Thymus (tissue), 11 donors: ENCODE results near the gene CEBPB. TPM values are rescaled to one million over a fixed set of nuclear protein-coding genes. Genes with fewer than 3 reads are reported as not detected.

Source experiments
- DNase-seq, 9 donors: peaks; one replicate each; pipeline ENCODE4 v3.0.0-alpha.2; 2013; ENCODE audit warnings: low spot score in 9 of 9, low read depth in 6 of 9, missing footprints in 1 of 9
- H3K27ac ChIP-seq, 2 donors: one replicate each; pipeline ENCODE4 v1.5.1; 2013; ENCODE audit warnings: control low read depth in 1 of 2, low read depth in 1 of 2, low read length in 1 of 2, mild to moderate bottlenecking in 1 of 2, moderate library complexity in 1 of 2
- H3K27me3 ChIP-seq, 2 donors: one replicate each; pipeline ENCODE4 v1.5.1; 2013; ENCODE audit warnings: low read length in 1 of 2; ENCODE audit not compliant: control insufficient read depth in 2 of 2, insufficient read depth in 1 of 2
- H3K36me3 ChIP-seq, 2 donors: one replicate each; pipeline ENCODE4 v1.5.1; 2013; ENCODE audit warnings: low read length in 1 of 2, mild to moderate bottlenecking in 1 of 2, moderate library complexity in 1 of 2; ENCODE audit not compliant: control insufficient read depth in 2 of 2, insufficient read depth in 2 of 2
- H3K4me1 ChIP-seq, 2 donors: one replicate each; pipeline ENCODE4 v1.5.1; 2013; ENCODE audit warnings: low read length in 2 of 2; ENCODE audit not compliant: control insufficient read depth in 2 of 2, insufficient read depth in 2 of 2
- H3K4me3 ChIP-seq, 2 donors: one replicate each; pipeline ENCODE4 v1.5.1; 2013; ENCODE audit warnings: low read length in 2 of 2, control low read depth in 1 of 2, mild to moderate bottlenecking in 1 of 2
- H3K9me3 ChIP-seq, 2 donors: one replicate each; pipeline ENCODE4 v1.5.1; 2013; ENCODE audit warnings: low read length in 1 of 2, mild to moderate bottlenecking in 1 of 2; ENCODE audit not compliant: control insufficient read depth in 2 of 2, insufficient read depth in 1 of 2
- WGBS: extraction: QIAGEN DNeasy Blood & Tissue Kit; methylation state at CpG from one replicate; pipeline ENCODE4 v1.1.7; 2013; 5-methylcytosine and 5-hydroxymethylcytosine counted together
- polyA plus RNA-seq: library from polyadenylated mRNA; stranded (reverse); fragments of 200-250 nt; gene quantifications from one replicate; pipeline ENCODE4 v1.2.3, GENCODE V29; 2013
- total RNA-seq: library from RNA; stranded (reverse); fragments of 120-200 nt; gene quantifications from one replicate; pipeline ENCODE4 v1.2.4, GENCODE V29; 2013
- donor health status: healthy.

The CEBPB gene
- total and polyA plus RNA-seq, 2 donors, result 9.2 to 42.9 TPM

DNA sequence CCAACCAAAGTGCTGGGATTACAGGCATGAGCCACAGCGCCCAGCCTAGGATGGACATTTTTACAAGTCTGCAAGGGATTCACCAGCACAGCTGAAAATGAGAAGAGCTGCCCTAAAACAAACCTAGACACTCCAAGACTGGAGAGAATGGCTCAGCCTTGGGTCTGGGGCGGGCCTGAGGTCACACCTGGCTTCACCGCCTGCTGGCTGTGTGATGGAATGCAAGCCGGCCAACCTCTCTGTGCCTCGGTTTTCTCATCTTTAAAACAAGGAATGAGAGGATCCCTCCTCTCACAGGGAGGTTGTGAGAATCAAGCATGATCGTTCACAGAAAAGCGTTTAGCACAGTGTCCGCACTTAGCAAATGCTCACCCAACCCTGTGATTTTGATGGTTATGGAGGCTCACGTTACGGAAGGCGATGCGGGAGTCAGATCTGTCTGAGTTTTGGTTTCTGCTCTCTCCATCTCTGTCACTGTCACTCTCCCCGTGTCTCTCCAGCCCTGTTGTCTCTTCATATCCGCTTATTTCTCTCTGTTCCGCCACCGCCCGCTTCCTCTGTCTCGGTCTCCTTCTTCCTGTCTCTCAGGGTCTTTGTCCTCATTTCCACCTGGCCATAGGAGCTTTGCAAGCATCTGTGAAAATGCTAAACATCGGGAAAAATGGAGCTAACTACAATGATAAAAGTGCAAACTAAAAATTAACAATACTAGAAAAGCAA lies 47.6 kb downstream of the CEBPB start:
- no peaks in the 10 kb centered on the region for H3K9me3 ChIP-seq
- H3K27me3 ChIP-seq, result no peaks in the 10 kb centered on the region
- no peaks in the 10 kb centered on the region for H3K36me3 ChIP-seq
- no peak overlapping the region for H3K4me3 ChIP-seq
- DNase-seq, result no peak
- 93% methylated on average over 19 of the region's 19 CpGs for WGBS
- H3K4me1 ChIP-seq, result no peaks in the 10 kb centered on the region
- H3K27ac ChIP-seq, result no peak overlapping the region

DNA sequence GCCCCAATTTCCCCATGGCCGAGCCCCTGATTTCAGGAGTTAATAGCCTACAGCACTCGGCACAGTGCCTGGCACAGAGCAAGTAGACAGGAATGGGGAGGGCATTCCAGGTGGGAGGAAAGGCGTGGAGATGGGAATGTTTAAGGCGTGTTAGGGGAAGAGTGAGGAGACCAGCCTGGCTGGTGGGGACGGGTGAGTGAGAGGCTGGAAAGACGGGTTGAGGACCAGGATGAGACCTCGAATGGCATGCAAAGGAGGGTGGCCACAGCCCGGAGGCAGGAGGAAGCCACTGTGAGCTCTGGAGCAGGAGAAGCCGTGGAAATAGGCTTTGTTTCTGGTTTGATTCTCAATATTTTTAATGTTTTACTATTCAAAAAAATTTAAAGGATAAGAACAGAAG lies 49.5 kb downstream of the CEBPB start:
- Histone ChIP-seq H3K9me3 (no peaks in the 10 kb centered on the region), H3K27me3 (no peaks in the 10 kb centered on the region), H3K36me3 (no peaks in the 10 kb centered on the region), H3K4me1 (no peaks in the 10 kb centered on the region), H3K27ac (no peak overlapping the region), H3K4me3 (no peak overlapping the region)
- 94% methylated on average over 9 of the region's 9 CpGs for WGBS
- DNase-seq, result no peak

DNA sequence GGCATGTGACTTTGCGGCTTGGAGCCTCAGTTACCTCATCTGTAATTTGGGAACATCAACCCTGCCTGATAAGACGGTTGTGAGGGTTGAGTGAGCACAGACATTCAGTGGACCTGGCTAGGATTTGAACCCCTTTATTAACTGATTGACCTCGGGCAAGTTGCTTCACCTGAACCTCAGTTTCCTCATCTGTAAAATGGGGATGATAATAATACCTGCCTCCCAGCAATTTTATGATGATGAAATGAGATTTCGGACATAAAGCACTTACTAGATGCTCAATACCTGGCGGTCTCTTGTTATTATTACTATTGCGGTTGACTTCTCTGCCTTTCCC lies 51.5 kb downstream of the CEBPB start:
- Histone ChIP-seq H3K4me3 (no peak overlapping the region), H3K9me3 (no peaks in the 10 kb centered on the region), H3K36me3 (no peaks in the 10 kb centered on the region), H3K27me3 (no peaks in the 10 kb centered on the region), H3K27ac (no peak overlapping the region), H3K4me1 (no peaks in the 10 kb centered on the region)
- WGBS, result 97% methylated on average over 6 of the region's 6 CpGs
- DNase-seq, result no peak

Other genes starting within 250 kb of the CEBPB start
- gene SNAI1, start 207.8 kb upstream of the CEBPB start, total RNA-seq, result 0.33 TPM
- gene SNAI1, start 207.8 kb upstream of the CEBPB start, polyA plus RNA-seq, result 5.5 TPM
- 33.8 TPM for gene UBE2V1, start 77.7 kb upstream of the CEBPB start, total RNA-seq
- gene UBE2V1, start 77.7 kb upstream of the CEBPB start, polyA plus RNA-seq, result 81.3 TPM
- gene PEDS1, start 37.1 kb upstream of the CEBPB start, total RNA-seq, result 18.2 TPM
- gene PEDS1, start 37.1 kb upstream of the CEBPB start, polyA plus RNA-seq, result 26.5 TPM